Adrenal gland (tissue), 5 donors: Measurements from ENCODE around the gene FGL2.

Source experiments
- CTCF ChIP-seq, 6 experiments: fragments of 450-650 bp in 4 of 6; fragments of 200-600 bp in 2 of 6; sonication (generic) in 1 of 6; IDR thresholded peaks; 1 replicate in 5 of 6; 2 replicates in 1 of 6; pipeline versions ENCODE4 v1.5.1 to v1.8.0; 2016 to 2021; ENCODE audit warnings: antibody characterized with exemption in 6 of 6, mild to moderate bottlenecking in 2 of 6, moderate library complexity in 1 of 6
- POLR2A ChIP-seq, 2 donors: fragments of 450-650 bp; IDR thresholded peaks; one replicate each; pipeline ENCODE4 v1.6.1; 2017; ENCODE audit warnings: antibody characterized with exemption in 2 of 2, mild to moderate bottlenecking in 2 of 2, moderate library complexity in 1 of 2
- donor health status: DM: no; HTN: no; CAD: no.

GRCh38 chr7:77242554-77242953, 42.9 kb upstream of the FGL2 start:
- TF ChIP-seq CTCF (IDR thresholded peaks at IDR 0.05) (no peak), POLR2A (IDR thresholded peaks at IDR 0.05) (no peak)
